T-helper 1 cell treated with Interleukin-12 subunit alpha and Interleukin-12 subunit beta and Interleukin-4 antibody, amounts not matched to agents 30 ng/mL and 1 ng/mL, for 36 hours (primary cell): ENCODE measurements around the gene GADD45B. TPM values are rescaled to one million over a fixed set of nuclear protein-coding genes. Genes with fewer than 3 reads are reported as not detected.

Experiments
- intact Hi-C: fragments of 100-400 bp; cut with micrococcal nuclease; formaldehyde crosslinking; loops from one replicate; pipeline ENCODE4 v1.15.1; 2024
- total RNA-seq: library from RNA; stranded (reverse); gene quantifications from 2 replicates; pipeline ENCODE4 v1.2.3, GENCODE V29; 2022

Gene GADD45B
- total RNA-seq, 1 donor from 2014 or later: 72.4 TPM

DNA sequence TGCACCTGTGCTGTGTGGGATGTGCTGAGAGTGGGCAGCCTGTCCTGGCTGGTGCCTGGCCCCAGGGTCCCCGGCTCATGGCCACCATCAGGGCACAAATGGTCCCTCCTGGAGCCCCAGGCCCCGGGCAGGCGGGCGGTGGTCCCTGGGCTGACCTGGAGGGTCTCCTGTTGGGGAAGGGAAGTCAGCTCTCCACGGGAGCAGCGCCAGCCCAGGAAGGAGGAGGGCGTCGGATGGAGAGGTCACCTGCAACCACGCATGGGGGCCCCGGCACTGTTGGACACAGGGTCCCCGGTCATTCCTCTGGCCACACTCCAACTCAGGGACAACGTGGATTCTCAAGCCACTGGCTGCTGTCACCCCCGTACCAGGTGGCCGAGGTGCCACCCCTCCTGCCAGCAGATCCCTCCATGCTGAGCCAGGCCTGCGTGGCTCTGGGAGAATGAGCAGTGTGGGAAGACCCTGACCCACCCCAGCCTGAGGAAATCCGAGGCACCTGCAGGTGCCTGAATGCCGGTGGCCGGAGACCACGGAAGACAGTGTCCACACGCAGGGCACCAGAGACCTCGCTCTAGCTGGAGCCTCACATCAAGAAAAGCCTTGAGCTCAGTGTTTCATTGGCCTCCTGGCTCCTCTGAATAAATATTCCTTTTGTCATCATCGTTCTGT is 32.7 kb upstream of the GADD45B start:
- intact Hi-C loops: no loop called here

DNA sequence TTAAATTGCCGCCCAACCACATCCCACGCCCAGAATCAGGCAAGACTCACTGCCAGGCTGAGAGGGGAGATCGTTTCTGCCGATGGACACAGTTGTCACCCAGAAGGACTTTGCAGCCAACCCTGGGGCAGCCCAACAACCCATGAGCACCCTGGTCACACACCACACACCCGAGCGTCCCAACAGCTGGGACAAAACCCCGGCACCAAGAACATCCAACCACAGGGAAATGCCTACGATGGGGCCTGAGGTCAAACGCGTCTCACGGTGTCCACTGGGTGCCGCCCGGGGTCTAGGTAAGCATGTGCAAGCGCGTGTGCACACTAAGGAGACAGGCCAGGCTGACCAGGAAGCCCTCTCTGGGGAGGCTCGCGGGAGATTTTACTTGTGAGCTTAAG is 32.1 kb upstream of the GADD45B start:
- intact Hi-C loops: no loop called here

DNA sequence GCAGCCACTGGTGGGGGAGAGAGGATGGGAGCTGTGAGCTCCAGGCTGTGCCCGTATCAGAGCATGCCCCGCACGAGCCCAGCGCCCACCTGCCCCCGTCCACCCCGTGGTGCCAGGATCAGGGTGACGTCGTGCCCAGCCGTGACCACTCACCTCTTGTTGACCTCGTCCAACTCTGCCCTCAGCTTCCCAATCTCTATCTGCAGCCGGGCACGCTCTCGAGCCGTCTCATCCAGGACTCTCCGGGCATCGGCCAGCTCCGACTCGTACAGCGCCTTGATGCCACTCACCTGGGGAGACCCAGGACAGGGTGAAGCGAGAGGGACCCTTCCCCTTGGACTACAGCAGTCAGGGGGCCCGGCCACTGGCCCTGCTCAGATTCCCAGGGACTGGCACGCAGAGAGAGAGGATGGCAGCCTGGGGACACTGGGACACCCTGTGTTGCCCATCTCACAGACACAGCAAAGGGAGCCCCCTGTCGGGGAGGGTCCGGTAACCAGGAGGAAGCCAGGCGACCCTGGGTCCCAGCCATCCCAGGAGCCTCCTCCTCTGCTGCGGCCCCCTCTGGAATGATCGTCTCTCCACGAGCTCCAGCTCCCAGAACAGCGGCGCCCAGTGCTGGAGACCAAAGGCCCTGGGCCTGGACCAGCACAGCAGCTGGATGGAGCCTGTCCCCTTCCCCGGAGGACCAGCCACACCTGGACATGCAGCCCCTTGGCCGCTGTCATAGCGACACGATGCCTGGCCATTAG is 31.5 kb upstream of the GADD45B start:
- intact Hi-C loops: no loop called here

DNA sequence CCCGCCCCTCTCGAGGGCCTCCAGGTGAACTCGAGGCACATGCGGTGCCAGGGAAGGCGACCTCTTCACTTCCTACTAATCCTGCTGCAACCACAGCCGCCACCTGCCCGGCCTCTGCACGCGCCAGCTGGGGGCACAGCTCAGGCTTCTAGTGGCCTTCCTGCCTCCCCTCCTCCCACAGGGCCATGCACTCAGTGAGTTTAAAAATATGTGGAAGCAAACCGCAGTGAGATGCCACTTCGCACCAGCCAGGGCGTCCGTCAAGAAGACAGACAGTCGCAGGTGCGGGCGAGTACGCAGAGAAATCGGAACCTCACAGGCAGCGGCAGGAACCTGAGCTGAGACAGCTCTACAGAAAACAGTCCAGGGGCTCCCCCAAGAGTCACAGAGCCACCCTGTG is 29.5 kb upstream of the GADD45B start:
- intact Hi-C loops: no loop called here

DNA sequence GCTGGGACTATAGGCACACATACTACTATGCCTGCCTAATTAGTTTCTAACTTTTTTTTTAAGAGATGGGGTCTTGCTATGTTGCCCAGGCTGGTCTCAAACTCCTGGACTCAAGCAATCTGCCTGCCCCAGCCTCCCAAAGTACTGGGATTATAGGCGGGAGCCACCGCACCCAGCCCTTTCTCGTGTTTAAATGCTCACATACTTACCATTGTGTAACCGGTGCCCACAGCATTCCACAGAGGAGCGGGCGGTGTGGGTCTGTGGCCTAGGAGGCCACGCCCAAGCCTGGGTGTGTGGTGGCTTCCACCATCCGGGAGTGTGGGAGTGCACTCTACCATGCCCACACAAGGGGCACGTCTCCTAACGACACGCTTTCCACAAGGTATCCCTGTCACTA is 26.9 kb upstream of the GADD45B start:
- intact Hi-C loops: no loop called here

DNA sequence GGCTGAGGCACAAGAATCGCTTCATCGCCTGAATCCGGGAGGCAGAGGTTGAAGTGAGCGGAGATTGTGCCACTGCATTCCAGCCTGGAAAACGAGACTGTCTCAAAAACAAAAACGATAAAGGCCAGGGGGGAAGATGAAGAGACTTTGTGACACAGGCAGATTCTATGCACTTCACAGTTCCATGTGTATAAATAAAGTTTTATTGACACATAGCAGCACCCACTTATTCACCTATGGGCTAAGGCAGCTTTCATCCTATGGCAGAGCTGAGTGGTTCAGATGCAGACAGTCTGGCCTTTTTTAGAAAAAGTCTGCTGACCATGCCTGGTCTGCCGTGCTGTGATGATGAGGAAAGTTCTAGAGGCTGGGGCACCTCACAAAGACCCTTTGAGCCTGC is 24.8 kb upstream of the GADD45B start:
- intact Hi-C loops: loop anchor here (10.0 kb wide), 1 partner anchor 1556 kb away; the partner anchor contains the start of genes MED16 and RNU6-9

DNA sequence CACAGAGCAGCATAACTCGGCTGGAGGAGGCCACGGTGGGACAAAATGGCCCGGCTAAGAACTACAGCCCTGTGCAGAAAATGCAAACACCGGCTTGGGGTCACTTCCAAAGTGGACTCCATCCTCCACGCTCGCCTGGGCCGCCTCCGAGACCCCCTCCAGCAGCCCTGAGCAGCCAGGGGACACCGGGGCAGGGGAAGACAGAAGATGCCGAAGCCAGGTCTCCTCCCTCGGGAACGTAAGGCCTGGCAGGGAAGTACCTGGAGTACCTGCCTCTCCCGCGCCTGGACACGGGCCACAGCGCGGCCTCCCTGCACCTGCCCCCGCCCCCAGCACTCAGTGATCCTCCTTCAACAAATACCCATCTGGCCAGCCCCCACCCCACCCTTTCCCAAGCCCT is 24.2 kb upstream of the GADD45B start:
- intact Hi-C loops: loop anchor here (10.0 kb wide), 1 partner anchor 1557 kb away; the partner anchor contains the start of genes MED16 and RNU6-9

DNA sequence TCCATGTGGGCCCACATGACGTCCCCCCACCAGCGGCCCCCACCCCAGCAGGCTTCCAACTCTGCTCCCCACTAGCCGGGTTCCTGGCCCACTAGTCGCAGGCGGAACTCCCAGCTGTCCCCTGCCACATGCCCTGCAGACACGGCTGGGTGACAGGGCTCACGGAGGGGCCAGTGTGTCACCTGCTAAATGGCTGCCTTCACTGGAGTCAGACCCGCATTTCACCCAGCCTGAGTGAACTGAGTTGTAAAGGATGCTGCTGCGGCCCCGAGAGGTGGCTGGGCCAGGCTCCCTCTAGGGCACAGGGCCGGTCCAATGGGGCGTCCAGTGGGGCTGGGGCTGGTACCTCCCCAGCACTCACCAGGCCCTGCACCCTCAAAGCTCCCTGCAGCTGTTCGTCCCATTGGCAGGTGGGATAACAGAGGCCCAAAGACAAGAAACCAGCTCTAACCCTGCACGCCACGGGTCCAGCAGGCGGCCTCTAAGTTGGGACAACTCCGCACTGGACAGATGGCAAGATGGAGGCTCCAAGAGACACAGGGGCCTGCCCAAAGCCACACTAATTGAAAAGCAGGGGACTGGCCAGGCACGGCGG is 22.4 kb upstream of the GADD45B start:
- intact Hi-C loops: loop anchor here (10.0 kb wide), 1 partner anchor 1559 kb away; the partner anchor contains the start of genes MED16 and RNU6-9

DNA sequence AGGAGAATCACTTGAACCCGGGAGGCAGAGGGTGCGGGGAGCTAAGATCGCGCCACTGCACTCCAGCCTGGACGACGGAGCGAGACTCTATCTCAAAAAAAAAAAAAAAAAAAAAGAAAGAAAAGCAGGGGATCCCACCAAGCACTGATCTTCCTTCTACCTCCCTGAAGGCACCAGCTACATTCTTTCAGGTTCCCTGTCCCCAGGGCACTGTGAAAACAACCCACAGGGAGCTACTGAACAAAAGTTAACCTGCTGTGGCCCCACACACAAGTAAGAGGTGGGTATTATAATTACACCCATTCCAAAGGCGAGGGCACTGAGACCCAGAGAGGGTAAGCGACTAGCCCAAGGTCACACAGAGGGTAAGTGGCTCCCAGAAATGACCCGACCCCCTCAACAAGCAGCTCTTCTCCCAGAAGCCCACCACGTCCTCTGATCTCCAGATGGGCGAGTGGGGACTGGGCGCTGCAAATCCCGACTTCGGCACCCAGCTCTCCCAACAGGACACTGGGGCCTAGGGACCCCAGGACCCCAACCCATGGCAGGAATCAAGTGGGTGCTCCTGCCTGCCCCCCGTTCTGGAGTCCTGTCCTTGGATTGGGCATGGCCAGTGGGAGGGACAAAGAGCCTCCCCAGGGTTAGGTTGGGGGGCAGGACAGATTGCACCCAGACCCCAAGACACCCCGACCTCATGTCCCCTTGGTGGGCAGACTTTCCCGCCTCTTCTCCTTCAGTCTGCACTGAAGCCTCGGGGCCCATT is 21.5 kb upstream of the GADD45B start:
- intact Hi-C loops: loop anchor here (10.0 kb wide), 1 partner anchor 1560 kb away; the partner anchor contains the start of genes MED16 and RNU6-9

DNA sequence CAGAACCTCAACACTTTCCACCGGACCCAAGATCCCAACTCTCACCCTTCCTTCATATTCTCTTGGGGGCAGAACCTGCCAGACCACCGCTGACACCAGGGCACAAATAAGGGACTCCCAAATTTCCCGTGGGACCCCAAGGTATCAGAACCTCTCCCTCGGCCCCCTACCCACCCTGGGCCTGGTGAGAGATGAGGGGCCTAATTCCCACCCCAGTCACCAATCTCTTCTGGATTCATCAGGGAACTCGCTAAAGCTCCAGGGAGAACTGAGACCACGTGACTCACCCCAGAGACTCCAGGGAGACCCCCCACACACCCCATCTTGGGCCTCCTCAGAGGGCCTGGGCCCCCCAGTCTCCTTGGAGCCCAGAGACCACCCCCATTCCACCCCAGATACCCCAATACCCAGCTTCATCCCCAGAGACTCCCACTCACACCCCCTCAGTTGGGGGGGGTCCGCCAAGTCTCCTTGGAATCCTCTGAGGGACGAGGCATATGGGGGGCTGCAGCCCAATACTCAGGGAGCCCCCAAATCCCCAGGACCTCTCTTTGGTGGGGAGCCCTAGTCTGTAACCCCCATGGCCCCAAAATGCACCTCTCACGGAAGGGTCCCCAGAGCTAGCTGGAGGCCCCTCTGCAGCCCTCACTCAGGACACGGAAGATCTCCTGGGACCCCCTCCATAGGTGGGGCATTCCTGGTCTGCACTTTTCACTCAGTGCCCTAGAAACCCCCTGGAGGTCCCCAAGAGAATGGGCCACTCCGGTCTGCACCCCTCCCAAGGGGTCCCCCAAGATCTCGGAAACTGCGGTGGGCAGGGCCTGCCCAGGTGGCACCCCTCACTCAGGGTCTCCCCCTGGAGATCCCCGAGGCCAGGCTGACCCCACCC is 20.7 kb upstream of the GADD45B start:
- intact Hi-C loops: loop anchor here (5.0 to 10.0 kb wide), 2 partner anchors 218 to 1560 kb away; partner anchors contain the start of genes MED16, PLEKHJ1, RNU6-9 and SF3A2

DNA sequence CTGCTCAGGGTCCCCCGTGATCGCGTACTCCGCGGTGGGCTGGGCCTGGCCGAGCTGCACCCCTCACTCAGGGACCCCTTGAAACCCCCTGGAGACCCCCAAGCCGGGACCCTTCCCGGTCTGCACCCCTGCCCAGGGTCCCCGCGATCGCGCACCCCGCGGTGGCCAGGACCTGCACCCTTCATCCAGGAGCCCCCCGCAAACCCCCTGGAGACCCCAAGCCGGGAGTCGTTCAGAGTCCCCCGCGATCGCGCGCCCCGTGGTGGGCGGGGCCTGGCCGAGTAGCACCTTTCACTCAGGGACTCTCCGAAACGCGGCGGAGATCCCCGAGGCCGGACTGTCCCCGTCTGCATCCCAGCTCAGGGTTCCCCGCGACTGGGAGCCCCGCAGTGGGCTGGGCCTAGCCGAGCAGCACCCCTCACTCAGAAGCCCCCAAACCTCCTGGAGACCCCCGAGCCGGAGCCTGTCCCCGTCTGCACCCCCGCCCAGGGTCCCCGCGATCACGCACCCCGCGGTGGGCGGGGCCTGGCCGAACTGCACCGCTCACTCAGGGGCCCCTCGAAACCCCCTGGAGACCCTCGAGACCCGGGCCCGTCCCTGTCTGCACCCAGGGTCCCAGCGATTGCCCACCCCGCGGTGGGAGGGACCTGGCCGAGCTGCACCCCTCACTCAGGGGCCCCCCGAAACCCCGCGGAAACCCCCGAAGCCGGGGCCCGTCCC is 19.9 kb upstream of the GADD45B start:
- intact Hi-C loops: loop anchor here (2.0 to 10.0 kb wide), 3 partner anchors 19 to 1561 kb away; partner anchors contain the start of genes MED16, PLEKHJ1, RNU6-9 and SF3A2

DNA sequence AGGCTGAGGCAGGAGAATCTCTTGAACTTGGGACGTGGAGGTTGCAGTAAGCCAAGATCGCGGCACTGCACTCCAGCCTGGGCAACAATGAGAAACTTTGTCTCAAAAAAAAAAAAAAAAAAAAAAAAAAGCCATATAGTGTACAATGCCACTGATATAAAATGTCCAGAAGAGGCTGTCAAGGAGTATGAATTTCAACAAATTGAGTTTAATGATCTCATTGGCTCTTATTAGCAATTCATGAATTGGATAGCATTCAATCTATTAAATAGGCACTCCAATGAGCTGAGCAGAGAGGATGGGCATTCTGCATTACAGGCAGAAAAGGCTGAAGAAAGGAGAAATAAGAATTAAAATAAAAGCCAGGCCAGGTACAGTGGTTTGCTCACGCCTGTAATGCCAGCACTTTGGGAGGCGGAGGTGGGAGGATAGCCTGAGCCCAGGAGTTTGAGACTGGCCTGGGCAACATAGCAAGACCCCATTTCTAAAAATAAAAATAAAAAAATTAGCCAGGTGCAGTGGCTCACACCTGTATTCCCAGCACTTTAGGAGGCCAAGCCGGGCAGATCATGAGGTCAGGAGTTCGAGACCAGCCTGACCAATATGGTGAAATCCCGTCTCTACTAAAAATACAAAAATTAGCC is 18.4 kb upstream of the GADD45B start:
- intact Hi-C loops: loop anchor here (1.0 to 10.0 kb wide), 5 partner anchors 17 to 1563 kb away; partner anchors contain the start of genes MED16, PLEKHJ1, RNU6-9 and SF3A2

DNA sequence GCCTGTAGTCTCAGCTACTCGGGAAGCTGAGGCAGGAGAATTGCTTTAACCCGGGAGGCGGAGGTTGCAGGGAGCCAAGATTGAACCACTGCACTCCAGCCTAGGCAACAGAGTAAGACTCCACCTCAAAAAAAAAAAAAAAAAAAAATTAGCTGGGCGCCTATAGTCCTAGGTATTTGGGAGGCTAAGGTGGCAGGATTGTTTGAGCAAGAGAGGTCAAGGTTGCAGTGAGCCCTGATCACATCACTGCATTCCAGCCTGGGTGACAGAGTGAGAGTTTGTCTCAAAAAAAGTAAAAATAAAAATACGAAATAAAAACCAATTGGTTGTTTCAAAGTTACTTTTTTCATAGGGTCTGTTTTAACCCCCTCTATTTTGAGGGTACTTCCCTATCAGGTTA is 17.9 kb upstream of the GADD45B start:
- intact Hi-C loops: loop anchor here (5.0 to 10.0 kb wide), 2 partner anchors 221 to 1563 kb away; partner anchors contain the start of genes MED16, PLEKHJ1, RNU6-9 and SF3A2

DNA sequence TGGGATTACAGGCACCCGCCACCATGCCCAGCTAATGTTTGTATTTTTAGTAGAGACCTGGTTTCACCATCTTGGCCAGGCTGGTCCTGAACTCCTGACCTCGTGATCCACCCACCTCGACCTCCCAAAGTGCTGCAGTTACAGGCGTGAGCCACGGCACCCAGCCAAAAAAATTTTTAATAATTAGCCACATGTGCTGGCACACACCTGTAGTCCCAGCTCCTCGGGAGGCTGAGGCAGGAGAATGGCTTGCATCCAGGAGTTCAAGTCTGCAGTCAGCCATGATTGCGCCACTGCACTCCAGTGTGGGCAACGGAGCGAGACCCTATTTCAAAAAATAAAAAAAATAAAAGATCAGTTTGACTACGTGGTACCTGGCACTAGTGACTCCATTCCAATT is 17.2 kb upstream of the GADD45B start:
- intact Hi-C loops: loop anchor here (5.0 to 10.0 kb wide), 2 partner anchors 221 to 1564 kb away; partner anchors contain the start of genes MED16, PLEKHJ1, RNU6-9 and SF3A2

DNA sequence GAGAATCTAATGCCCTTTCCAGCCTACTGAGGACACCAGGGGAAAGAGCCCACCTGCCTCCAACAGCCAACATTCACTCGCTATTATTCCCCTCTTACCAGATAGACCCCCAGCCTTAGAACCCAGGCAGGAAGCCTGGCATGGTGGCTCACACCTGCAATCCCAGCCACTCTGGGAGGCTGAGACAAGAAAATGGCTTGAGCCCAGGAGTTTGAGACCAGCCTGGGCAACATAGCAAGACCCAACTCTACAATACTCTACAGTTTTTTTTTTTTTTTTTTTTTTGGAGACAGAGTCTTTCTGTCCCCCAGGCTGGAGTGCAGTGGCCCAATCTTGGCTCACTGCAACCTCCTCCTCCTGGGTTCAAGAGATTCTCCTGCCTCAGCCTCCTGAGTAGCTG is 15.7 kb upstream of the GADD45B start:
- intact Hi-C loops: loop anchor here (5.0 kb wide), 1 partner anchor 308 kb away; the partner anchor contains the start of gene AP3D1

DNA sequence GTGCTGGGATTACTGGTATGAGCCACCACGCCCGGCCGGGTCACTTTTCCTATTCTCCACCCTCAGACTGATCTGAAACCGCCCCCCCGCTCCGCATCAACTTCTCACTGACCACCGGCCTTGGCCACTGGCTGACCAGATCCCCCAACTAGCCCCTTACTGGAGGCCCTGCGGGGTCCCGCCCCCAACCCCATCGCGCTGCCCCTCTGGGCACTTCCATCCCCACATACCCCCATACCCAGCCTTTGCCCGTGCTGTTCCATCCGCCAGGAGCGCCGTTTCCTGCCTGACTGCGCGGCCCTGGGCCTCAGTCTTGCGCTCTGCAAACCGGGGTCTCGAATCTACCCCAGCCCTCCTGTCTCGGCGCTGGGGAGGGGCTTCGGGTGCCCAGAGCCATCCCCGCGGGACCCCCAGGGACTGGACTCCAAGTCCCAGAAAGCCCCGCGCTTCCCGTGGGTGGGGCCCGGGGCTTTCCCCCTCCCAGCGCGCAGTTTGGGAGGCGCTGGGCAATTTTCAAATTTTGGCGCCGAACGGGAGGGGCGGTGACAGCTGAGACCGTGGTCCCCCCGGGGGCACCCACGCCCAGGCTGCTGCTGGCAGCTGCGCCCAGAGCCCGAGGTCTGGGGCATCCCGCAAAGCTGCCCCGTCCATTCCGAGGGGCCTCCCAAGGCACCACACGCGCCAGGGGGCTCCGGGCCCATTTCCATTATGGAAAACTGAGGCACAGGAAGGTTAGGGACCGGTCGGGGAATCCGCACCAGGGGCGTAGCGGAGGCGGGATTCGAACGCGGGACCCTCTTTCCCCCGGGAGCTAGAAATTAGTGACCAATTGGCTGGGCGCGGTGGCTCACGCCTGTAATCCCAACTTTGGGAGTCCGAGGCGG is 13.9 kb upstream of the GADD45B start:
- intact Hi-C loops: loop anchor here (1.0 to 5.0 kb wide), 3 partner anchors 12 to 310 kb away; partner anchors contain the start of genes AP3D1 and TIMM13
